Activated CD8-positive, alpha-beta memory T cell treated with anti-CD3 and anti-CD28 coated beads for 1 hour (primary cell): ENCODE data around the gene SMPDL3A.

ENCODE experiments used
- DNase-seq, 2 donors: peaks; one replicate each; pipeline ENCODE4 v3.0.0-alpha.2; 2020; ENCODE audit warnings: low read depth in 1 of 2; ENCODE audit errors: extremely low read depth in 1 of 2

SMPDL3A gene

DNA sequence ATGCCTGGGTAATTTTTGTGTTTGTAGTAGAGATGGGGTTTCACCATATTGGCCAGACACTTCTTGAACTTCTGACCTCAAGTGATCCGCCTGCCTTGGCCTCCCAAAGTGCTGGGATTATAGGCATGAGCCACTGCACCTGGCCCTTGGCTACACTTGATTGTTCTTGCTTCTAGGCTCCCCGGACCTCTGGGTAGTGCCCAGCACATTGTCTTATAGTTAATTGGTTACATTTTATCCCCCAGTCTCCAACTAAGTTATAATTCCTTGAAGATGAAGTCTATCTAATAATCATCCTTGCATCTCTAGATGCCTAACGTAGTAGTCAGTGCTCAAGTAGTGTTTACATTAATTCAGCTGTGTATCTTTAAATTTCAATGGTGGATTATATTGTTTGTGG is 11.8 kb downstream of the SMPDL3A start:
- DNase-seq, result no peak

DNA sequence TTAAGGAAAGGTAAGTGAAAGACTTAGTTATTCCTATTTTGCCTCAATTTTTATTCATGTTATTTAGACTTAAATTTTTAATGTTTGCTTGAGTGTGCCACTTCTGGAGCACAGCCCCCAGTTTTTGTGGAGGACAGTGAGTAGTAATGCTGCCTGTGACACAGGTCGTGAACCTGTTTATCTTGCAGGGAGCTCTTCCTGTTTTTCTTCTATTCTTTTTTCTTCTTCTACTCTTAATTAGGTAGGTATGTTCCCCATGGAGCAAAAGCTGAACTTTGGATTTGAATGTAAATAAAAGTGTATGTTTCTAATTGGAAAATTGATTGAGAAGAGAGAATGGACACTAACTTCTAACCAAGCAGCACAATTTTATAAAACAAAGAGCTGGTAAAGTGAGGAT is 12.3 kb downstream of the SMPDL3A start:
- no peak for DNase-seq

DNA sequence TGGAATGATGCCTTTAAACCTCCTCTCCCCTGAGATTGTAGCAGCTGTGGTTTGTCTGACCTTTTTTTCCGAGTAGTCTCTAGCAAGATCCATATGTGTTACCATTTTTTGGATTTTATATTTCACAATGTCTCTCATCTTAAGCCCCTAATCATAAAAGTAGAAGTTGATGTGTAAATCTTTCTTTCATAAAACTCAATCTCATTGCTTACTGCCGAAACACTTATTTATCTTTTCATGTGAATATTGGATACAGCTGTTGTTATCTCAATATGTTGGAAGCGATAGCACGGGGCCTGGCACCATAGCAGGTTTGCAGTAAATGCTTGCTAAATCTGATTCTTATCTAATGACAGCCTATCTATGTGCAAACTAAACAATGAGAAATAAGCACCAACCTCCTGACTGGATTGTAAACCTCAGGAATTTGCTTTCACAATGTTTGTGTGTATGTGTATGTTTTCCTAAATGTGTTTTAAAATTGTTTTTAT is 14.2 kb downstream of the SMPDL3A start:
- no peak for DNase-seq

DNA sequence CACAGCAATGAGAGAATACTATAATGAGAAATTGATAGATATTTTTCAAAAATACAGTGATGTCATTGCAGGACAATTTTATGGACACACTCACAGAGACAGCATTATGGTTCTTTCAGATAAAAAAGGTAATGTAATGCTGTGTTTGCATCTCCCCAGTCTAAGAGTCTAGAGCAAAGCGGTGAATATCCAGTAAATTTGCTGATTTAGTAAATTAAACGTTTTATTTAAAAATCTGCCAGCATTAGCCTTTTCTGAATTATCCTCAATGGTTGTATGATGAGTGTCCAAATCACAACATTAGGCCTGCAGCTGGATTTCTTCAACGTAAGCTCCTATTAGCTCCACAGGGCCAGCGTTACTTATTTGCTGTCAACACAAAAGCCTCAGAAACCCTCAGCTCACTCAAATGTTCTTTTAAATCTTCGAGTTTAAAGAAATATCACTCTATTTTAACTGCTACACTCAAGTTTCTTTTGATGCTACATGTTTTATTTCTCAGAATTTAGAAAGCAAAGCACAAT is 16.0 kb downstream of the SMPDL3A start:
- no peak for DNase-seq

DNA sequence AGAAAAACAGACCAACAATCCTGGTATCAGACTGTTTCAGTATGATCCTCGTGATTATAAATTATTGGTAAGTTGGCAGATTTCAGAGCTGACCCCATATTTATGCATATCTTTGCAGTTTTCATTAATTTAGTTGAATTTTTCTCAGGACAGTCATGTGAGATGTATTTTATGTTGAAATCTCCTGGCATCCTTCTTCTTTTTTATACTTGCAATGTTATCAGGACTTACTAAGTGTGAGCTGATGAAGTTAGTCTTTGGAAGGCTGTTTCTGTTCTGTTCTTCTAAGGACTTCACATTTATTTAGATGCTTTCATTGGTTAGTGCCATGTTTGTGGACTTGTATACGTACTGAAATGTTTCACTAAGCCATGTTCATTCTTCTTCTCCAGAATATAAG is 17.2 kb downstream of the SMPDL3A start:
- no peak for DNase-seq

DNA sequence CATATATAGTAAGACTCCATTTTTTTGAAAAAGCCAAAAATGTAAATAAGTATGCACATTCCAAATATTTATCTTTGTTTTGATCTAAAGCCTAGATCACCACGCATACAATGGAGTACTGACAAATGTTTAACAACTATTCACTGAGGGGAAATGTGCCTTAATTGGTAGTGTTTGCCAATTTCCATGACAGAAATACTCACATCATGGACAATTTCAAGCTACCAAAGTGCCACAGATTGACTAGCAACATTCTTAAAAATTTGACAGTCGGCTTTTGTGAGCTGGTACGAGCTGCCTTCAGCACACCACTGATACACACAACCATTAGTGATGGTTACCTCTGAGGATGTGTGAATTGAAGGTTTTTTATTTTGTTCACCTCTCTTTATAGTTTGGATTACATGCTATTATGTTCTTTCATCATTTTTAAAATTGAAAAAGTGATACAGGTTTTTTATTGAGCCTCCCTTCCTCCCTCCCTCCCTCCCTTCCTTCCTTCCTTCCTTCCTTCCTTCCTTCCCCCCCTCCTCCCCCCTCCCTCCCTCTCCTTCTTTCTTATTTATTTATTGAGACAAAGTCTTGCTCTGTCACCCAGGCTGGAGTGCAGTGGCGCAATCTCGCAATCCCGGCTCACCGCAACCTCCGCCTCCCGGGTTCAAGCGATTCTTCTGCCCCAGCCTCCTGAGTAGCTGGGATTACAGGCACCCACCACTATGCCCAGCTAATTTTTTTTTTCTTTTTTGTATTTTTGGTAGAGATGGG is 19.2 kb downstream of the SMPDL3A start:
- DNase-seq, result no peak

DNA sequence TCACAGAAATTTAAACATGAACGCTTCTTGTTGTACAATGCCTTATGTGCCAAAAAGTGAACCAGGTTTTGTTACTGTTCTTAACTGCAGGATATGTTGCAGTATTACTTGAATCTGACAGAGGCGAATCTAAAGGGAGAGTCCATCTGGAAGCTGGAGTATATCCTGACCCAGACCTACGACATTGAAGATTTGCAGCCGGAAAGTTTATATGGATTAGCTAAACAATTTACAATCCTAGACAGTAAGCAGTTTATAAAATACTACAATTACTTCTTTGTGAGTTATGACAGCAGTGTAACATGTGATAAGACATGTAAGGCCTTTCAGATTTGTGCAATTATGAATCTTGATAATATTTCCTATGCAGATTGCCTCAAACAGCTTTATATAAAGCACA is 19.9 kb downstream of the SMPDL3A start:
- DNase-seq, result no peak

DNA sequence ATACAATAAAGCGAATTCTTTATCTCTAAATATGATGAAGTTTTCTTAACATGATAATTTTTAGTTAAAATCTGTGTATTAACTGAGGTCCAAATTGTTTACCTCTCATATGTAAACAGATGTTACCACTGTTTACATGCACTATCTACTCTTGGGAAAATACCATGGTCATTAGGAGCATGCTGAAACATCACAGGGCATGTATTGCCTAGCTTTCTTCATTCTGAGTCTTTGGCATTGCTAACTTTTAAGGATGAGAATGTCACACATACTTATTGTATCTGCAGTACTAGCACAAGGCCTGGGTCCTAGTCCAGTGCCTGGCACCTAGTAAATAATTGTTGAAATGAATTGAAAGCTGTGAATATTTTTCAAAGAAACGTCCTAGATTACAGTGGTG is 20.6 kb downstream of the SMPDL3A start:
- DNase-seq, result no peak

DNA sequence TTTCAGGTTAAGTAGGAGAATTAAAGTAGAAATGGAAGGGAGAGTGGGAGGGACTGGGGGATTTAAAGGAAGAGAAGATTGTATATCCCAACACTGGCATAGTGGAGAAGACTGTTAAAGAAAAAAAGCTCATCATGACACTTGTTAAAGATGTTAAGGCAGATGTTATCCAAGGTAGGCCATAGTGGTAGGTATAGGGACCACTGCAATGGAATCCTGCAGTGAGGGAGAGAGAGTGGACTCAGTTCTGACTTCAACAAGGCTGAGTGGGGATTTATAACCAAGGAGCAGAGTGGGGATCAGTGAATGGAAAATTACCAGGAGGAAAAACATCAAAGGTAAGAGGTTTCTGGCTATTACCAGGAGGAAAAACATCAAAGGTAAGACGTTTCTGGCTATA is 21.1 kb downstream of the SMPDL3A start:
- no peak for DNase-seq

DNA sequence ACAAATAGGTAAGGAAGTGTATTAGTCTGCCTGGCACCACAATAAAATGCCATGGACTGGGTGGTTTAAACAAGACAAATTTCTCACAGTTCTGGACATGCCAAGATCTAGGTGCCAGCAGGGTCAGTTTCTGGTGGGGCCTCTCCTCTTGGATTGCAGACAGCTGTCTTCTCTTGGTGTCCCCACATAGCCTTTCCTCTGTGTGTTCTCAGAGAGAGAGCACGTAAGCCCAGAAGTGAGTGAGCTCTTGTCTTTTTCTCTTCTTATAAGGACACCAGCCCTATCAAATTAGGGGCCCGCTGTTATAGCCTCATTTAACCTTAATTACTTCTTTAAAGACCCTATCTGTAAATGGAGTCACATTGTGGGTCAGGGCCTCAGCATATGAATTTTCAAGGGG is 28.3 kb downstream of the SMPDL3A start:
- no peak for DNase-seq

DNA sequence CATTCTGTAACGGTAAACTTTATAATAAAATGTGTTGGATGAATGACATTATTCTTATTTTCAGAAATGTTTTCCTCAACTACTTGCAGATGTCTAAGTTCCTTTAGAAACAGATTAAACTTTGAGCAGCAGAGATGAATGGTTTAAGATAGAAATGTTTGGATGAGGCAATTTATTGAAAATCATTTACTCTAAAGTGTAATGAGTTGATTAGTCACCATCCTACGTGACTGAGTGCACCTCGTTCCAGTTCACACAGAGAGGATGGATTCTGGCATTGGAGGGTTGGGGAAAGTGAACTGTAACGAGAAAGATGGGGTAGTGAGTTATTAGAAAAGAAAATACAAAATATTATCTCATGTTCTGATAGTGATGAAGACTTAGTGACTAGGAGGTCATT is 28.7 kb downstream of the SMPDL3A start:
- no peak for DNase-seq

DNA sequence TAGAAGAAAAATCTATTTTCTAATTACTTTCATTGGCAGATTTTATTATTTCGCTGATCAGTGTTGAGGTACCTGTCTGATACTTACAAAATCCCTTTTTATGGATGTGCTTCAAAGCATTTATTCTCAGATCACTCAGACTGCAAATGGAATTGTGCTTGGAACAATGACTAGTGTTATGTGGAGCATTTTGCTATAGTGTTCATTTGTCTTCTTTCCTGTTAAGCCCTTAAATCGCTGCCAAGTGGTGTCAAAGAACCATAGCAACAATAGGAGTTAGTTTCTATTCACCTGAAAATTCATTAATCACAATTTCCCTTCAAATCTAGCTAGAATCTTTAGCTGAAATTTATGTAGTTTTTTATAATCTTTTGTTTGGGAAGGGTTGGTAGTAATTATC is 29.8 kb downstream of the SMPDL3A start:
- no peak for DNase-seq

DNA sequence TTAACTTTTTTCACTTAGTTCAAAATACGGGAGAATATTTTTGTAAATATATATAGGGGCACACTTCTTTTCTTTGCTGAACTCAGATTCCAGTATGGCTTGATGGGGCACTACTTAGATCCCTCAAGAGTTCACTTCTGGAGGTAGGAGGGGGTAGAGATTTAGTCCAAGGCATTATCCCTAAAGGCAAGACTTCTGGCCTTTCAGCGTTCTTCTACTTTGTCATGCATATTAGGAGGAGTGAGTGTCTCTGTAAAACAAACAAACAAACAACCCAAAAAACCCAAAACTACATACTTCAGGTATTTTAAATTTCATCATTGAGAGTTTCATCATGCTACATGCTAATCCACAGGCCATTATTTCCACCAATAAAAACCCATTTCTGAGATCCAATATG is 32.0 kb downstream of the SMPDL3A start:
- no peak for DNase-seq

DNA sequence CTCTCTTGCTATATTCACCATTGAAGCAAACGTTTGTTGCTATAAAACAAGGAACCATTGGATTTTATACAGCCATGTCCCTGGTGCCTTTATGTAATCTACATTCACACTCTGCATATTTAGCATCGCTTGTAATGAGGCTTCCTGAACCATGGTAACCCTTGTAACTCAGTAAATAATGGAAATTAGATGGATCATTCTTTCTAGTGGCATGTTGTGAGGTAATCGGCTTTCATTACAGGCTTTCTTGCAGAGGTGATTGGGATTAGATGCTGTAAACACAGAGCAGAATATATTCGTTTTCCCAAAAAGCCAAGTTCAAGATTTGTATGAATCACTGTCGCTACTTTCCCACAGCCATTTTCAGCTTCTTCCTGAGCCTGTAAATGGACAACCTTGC is 36.1 kb downstream of the SMPDL3A start:
- DNase-seq, result no peak

DNA sequence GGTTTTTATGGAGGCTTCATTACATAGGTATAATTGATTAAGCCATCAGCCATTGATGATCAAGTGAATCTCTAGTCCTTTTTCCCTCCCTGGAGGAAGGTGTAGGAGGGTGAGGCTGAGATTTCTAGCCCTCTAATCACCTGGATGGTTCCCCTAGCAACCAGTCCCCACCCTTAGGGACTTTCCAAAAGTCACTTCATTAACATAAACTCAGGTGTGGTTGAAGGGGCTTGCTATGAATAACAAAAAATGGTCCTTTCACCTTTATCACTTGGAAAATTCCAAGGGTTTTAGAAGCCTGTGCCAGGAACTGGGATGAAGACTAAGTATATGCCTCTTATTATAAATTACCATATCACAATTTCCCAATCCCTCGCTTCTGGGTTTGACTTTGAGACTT is 40.4 kb downstream of the SMPDL3A start:
- DNase-seq, result no peak

DNA sequence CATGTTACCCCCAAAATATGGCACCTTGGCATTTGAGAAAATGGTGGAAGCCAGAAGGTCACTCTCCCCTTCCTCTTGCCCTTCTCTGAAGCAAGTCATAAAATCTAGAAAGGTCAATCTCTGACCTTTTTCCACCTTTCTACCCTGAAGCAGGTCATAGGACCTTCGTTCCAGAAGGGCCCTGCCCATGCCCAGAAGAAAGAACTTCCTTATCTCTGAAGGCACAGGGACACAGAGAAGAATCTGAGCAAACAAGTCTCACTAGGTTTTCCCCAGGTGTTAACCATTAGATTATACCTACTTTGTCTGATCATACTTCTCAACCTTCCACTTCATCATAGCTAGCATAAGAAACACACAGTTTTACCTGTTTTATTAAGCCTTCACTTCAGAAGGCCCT is 42.5 kb downstream of the SMPDL3A start:
- no peak for DNase-seq

DNA sequence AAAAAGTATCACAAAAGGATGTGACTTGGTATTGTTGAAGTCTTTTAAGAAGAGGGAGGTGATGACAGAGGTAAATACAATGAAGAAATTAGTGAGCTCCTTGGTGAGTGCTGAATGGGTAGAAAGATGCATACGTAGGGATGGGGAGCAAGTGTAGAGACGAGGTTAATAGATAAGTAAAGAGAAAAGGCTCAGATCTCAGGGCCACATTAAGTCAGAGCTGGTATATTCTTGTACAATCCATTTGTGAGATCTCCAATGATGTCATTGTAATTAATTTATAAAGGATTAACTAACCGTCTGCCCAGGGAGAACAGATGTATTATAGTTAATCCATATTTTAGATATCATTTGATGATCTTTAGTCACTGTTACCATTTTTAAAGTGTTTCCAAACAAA is 43.4 kb downstream of the SMPDL3A start:
- DNase-seq, result no peak

DNA sequence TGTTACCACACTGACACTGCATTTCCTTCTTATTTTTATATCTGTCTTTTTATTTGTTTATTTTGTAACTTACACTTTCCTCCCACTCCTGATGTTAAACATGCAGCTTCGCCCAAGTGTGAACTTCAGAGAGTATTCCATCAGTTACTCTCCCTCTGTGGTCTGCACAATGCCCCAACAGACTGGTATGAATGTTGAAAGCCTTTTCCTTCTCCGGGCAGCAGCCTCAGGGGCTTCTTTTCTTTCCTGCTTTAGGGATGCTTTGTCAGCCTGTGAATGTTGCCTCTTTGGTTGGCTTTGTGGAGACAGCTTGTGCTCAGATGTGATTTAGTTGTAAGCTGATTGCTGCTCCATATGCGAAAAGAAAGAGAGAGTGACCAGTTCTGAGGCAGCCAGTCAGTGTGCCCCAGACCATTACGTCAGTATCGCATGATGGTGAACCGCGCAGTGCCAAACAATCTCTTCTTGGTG is 44.0 kb downstream of the SMPDL3A start:
- DNase-seq, result no peak

DNA sequence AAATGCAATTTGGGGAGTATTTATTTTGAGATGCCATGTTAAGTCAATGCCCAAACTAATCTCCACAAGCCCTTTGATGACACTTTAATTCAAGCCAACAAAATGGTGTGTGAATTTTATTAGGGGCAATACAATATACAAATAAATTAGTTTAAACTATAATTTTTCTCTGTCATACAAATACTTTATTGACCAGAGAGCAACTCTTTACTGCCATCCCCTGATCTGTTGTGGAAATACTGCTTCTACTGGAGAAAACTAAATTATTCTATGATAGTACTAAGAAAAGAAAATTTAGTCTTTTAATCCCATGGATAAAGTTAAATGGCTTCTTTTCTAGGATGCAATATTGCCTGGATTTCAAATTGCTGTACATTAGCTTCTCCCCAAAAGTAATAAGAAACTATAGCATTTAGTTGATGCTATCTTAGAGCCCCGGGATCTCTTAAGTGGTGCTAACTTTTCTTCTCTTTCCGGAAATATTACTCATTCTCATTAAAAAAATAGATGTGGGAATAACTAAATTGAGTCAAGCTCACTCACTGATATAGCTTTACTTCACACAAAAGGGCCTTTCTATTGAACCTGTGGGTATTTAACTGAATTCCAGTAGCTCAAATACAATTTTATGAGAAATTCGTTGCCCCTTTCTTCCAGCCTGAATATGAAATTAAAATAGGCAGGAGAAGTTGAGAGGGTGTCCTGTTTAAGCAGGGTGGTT is 49.2 kb downstream of the SMPDL3A start:
- no peak for DNase-seq

DNA sequence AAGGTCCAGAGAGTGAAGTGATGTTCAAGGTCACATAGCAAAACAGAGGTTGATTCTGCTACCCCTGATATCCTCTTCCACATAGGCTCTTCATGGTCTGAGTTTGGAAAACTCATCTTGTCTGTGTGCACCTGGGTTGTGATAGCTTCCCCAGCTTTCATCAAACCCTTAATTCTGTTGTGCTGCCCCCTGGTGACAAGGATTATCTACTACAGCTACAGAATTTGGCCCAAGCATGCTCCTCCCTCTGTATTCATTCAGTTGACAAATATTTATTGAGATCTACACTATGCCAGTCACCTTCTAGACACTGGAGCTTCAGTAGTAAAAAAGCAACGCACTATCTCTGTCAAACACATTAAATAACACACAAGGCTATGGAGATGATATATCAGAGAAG is 50.4 kb downstream of the SMPDL3A start:
- DNase-seq, result peak; percentile 3 to 9

DNA sequence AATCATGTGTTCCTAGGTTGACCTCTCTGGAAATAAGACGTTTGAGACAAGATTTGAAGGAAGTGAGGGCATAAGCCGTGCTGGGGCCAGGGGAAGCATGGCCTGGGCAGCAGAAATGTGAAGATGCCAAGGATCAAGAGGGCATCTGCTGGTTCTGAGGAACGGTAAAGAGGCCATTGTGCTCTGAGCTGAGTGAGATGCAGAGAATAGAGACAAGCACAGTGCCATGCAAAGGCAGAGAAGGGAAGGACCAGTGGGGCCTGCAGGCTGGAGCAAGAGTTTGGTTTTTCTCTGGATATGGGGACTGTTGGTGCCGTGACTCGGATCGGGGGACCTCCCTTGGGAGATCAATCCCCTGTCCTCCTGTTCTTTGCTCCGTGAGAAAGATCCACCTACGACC is 50.8 kb downstream of the SMPDL3A start:
- no peak for DNase-seq

DNA sequence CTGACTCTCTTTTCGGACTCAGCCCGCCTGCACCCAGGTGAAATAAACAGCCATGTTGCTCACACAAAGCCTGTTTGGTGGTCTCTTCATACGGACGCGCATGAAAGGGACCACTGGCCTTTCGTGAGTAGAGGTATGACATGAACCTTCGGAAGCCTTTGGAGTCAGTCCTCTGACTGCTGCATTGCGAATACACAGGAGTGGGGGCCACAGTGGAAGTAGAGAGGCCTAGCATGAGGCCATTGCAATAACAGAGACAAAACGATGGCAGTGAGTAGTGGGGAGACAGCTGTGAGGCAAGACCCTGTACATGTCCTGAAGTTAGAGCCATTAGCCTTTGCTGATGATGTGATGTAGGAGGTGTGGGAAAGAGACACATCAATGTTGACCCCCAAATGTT is 56.4 kb downstream of the SMPDL3A start:
- DNase-seq, result no peak
